Gastrocnemius medialis (tissue), 4 donors: ENCODE data around the gene TTC24. TPM values are rescaled to one million over a fixed set of nuclear protein-coding genes. Genes with fewer than 3 reads are reported as not detected.

Source experiments
- ATAC-seq, 2 donors: fragments of 150-250 bp; one replicate each; pipeline ENCODE4 v1.9.1; 2016
- DNase-seq, 2 donors: peaks; one replicate each; pipeline ENCODE4 v3.0.0-alpha.2; 2019
- H3K27ac ChIP-seq, 4 donors: fragments of 200-600 bp; sonication (generic); 1 replicate in 1 of 4; 2 replicates in 3 of 4; pipeline ENCODE4 v1.5.1; 2016 to 2018; ENCODE audit warnings: mild to moderate bottlenecking in 2 of 4, moderate library complexity in 1 of 4
- H3K27me3 ChIP-seq, 3 donors: fragments of 200-600 bp; sonication (generic) in 2 of 3; 1 replicate in 1 of 3; 2 replicates in 2 of 3; pipeline versions ENCODE4 v1.5.1 to v1.6.0; 2016 to 2019; ENCODE audit warnings: mild to moderate bottlenecking in 1 of 3, moderate library complexity in 1 of 3
- H3K36me3 ChIP-seq, 2 donors: fragments of 200-600 bp; sonication (generic) in 1 of 2; one replicate each; pipeline ENCODE4 v1.5.1; 2017 to 2018
- H3K4me1 ChIP-seq, 2 donors: fragments of 200-600 bp; sonication (generic) in 1 of 2; one replicate each; pipeline ENCODE4 v1.5.1; 2016 to 2017; ENCODE audit warnings: mild to moderate bottlenecking in 2 of 2
- H3K4me3 ChIP-seq, 4 donors: fragments of 200-600 bp; sonication (generic) in 3 of 4; 1 replicate in 1 of 4; 2 replicates in 3 of 4; pipeline ENCODE4 v1.5.1; 2016 to 2019; ENCODE audit warnings: mild to moderate bottlenecking in 2 of 4
- H3K9me3 ChIP-seq, 3 donors: fragments of 200-600 bp; sonication (generic) in 2 of 3; 1 replicate in 1 of 3; 2 replicates in 2 of 3; pipeline ENCODE4 v1.5.1; 2016 to 2019
- CTCF ChIP-seq, 5 experiments: fragments of 450-650 bp in 3 of 5; fragments of 200-600 bp in 2 of 5; sonication (generic) in 2 of 5; IDR thresholded peaks in 4 of 5; conservative IDR thresholded peaks in 1 of 5; 1 replicate in 4 of 5; 2 replicates in 1 of 5; pipeline ENCODE4 v1.5.1; 2016 to 2019; ENCODE audit warnings: antibody characterized with exemption in 5 of 5, mild to moderate bottlenecking in 3 of 5, moderate library complexity in 3 of 5
- POLR2A ChIP-seq, 2 donors: fragments of 450-650 bp; IDR thresholded peaks; one replicate each; pipeline ENCODE4 v1.6.1; 2017; ENCODE audit warnings: antibody characterized with exemption in 2 of 2, mild to moderate bottlenecking in 2 of 2, moderate library complexity in 2 of 2
- in situ Hi-C, 4 donors: fragments of 200-750 bp; cut with MboI; loops; one replicate each; pipeline versions ENCODE4 v1.15.0 to v1.8.0; 2017; ENCODE audit warnings: low sequenced_read_pairs in 4 of 4
- intact Hi-C: fragments of 100-400 bp; cut with DNase I; formaldehyde crosslinking; loops from one replicate; pipeline ENCODE4 v1.15.1; 2023; ENCODE audit warnings: low total_unique reads
- total RNA-seq, 4 donors: library from RNA; depleted of rRNA; stranded (reverse); fragments of >200 nt; gene quantifications; one replicate each; pipeline versions ENCODE4 v1.1.0 to v1.2.3, GENCODE V29; 2016

The TTC24 gene
- total RNA-seq, 4 donors from 2014 or later: 3.6 TPM; not detected in 3

GRCh38 chr1:156624814-156625435 lies 45.4 kb downstream of the TTC24 start:
- peak overlapping the region; percentile 55 to 71 (median 63) for H3K27ac ChIP-seq
- no peaks in the 10 kb centered on the region for H3K36me3 ChIP-seq
- DNase-seq: no peak
- intact Hi-C loops (loop anchor here (5.0 kb wide), 1 partner anchor 43 kb away; no protein-coding TSS in a partner anchor), in situ Hi-C loops (no loop called here)
- no peak for ATAC-seq
- H3K27me3 ChIP-seq: peaks cover 28 to 38% (median 30%) of the 10 kb centered on the region in 3 donors
- no peaks in the 10 kb centered on the region for H3K9me3 ChIP-seq
- peaks cover 11 to 18% of the 10 kb centered on the region in 2 donors for H3K4me1 ChIP-seq
- H3K4me3 ChIP-seq: peak overlapping the region; percentile 45 to 56 (median 53)
- TF ChIP-seq POLR2A (IDR thresholded peaks at IDR 0.05) (no peak), CTCF (IDR thresholded peaks at IDR 0.05 in 4 of 5, conservative IDR thresholded peaks at IDR 0.05 in 1 of 5) (no peak)

- peaks cover 28 to 32% (median 30%) of the 10 kb centered on the region in 3 donors for H3K27me3 ChIP-seq
- peak; percentile 40 to 45 for ATAC-seq
- H3K4me3 ChIP-seq: peak overlapping the region; percentile 45 to 56 (median 53)
- DNase-seq: peak in 1 of 2 donors; percentile 25
- intact Hi-C loops (loop anchor here (1.0 kb wide), 1 partner anchor 32 kb away; no protein-coding TSS in a partner anchor), in situ Hi-C loops (no loop called here)
- peak overlapping the region; percentile 55 to 71 (median 63) for H3K27ac ChIP-seq
- no peaks in the 10 kb centered on the region for H3K9me3 ChIP-seq
- peaks cover 11 to 18% of the 10 kb centered on the region in 2 donors for H3K4me1 ChIP-seq
- no peaks in the 10 kb centered on the region for H3K36me3 ChIP-seq
- TF ChIP-seq POLR2A (IDR thresholded peaks at IDR 0.05) (no peak), CTCF (IDR thresholded peaks at IDR 0.05 in 4 of 5, conservative IDR thresholded peaks at IDR 0.05 in 1 of 5) (peak; percentile 77 to 93 (median 84))
Measured at GRCh38 chr1:156625436-156626078, 46.0 kb downstream of the TTC24 start.

GRCh38 chr1:156626079-156626438 lies 46.5 kb downstream of the TTC24 start:
- peaks cover 11 to 18% of the 10 kb centered on the region in 2 donors for H3K4me1 ChIP-seq
- H3K27ac ChIP-seq: no peak overlapping the region
- H3K27me3 ChIP-seq: peaks cover 28 to 30% (median 29%) of the 10 kb centered on the region in 3 donors
- H3K36me3 ChIP-seq: no peaks in the 10 kb centered on the region
- in situ Hi-C loops (no loop called here), intact Hi-C loops (loop anchor here (1.0 kb wide), 1 partner anchor 31 kb away; no protein-coding TSS in a partner anchor)
- no peaks in the 10 kb centered on the region for H3K9me3 ChIP-seq
- ATAC-seq: no peak
- DNase-seq: no peak
- TF ChIP-seq CTCF (IDR thresholded peaks at IDR 0.05 in 4 of 5, conservative IDR thresholded peaks at IDR 0.05 in 1 of 5): peak in 3 of 5 experiments; percentile 3 to 29 (median 27)
- no peak for TF ChIP-seq POLR2A (IDR thresholded peaks at IDR 0.05)
- H3K4me3 ChIP-seq: peak overlapping the region in 3 of 4 donors; percentile 45 to 55 (median 51)

- DNase-seq (no peak), ATAC-seq (no peak)
- Histone ChIP-seq H3K9me3 (no peaks in the 10 kb centered on the region), H3K4me3 (no peak overlapping the region), H3K36me3 (no peaks in the 10 kb centered on the region), H3K4me1 (peaks cover 11 to 18% of the 10 kb centered on the region in 2 donors), H3K27me3 (peaks cover 26 to 31% (median 30%) of the 10 kb centered on the region in 3 donors), H3K27ac (no peak overlapping the region)
- intact Hi-C loops: no loop called here
- TF ChIP-seq POLR2A (IDR thresholded peaks at IDR 0.05) (no peak), CTCF (IDR thresholded peaks at IDR 0.05 in 4 of 5, conservative IDR thresholded peaks at IDR 0.05 in 1 of 5) (peak; percentile 24 to 63 (median 52))
- in situ Hi-C loops: no loop called here
Measured at GRCh38 chr1:156627313-156627880, 47.9 kb downstream of the TTC24 start.
